WERI-Rb-1 (cell line): ENCODE measurements around the gene TBCD.
A peak's percentile ranks its signal among the peaks of the same experiment; 100 is the strongest.

ENCODE experiments used
- DNase-seq: peaks from one replicate; pipeline ENCODE4 v3.0.0-alpha.2; 2020
- H3K27ac ChIP-seq: fragments of 250-450 bp; sonication (Bioruptor Pico); 2 replicates; pipeline ENCODE4 v1.5.1; 2020; ENCODE audit warnings: mild to moderate bottlenecking, moderate library complexity
- H3K27me3 ChIP-seq: fragments of 250-450 bp; sonication (Bioruptor Pico); 2 replicates; pipeline ENCODE4 v1.5.1; 2021; ENCODE audit warnings: mild to moderate bottlenecking, low read depth, moderate library complexity; ENCODE audit not compliant: insufficient read depth, severe bottlenecking
- H3K36me3 ChIP-seq: fragments of 250-450 bp; sonication (Bioruptor Pico); 2 replicates; pipeline ENCODE4 v1.5.1; 2020; ENCODE audit warnings: mild to moderate bottlenecking, moderate library complexity
- H3K4me3 ChIP-seq: 2 replicates; pipeline ENCODE4 v1.5.1; 2011; ENCODE audit warnings: low read depth, mild to moderate bottlenecking, control low read depth, low read length
- H3K9me3 ChIP-seq: fragments of 250-450 bp; sonication (Bioruptor Pico); 2 replicates; pipeline ENCODE4 v1.5.1; 2021; ENCODE audit warnings: mild to moderate bottlenecking, moderate library complexity; ENCODE audit not compliant: severe bottlenecking
- TF ChIP-seq, protein P1 (sequence below): IDR thresholded peaks from 2 replicates; pipeline ENCODE4 v1.5.1; 2011; ENCODE audit warnings: low read depth, mild to moderate bottlenecking, control low read depth, inconsistent platforms, low read length

The TBCD gene

DNA sequence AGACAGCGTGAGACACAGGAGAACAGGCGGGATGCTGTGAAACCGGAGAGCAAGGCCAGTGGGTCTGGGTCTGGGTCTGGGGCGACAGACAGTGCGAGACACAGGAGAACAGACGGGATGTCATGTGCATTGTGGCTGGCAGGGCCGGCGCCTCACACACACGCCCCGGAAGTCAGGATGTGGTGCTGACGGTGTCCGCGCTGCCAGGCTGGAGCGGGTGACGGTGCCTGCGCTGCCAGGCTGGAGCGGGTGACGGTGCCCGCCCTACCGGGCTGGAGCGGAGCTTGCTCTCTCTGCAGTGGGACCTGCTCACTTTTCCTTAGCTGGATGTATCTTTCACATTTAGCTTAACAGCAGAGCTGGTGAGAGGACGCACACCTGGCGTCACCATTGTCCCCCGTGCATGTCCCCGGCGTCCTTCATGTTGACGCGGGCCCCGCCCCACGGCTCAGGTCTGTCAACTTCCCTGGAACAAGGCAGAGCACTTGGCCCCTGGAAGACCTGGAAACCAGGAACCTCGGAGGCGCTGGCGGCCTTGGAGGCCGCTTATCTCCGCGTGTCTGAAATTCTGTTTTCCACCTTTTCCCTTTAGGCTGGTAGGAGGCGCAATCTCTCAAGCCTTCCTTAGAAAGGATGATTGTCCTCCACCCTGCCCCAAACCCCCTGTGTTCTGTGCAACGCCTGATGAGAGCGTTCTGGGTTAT lies 131.0 kb downstream of the TBCD start:
- Histone ChIP-seq H3K27me3 (no peaks in the 10 kb centered on the region), H3K36me3 (peaks cover 72% of the 10 kb centered on the region), H3K4me3 (no peak overlapping the region), H3K27ac (peak overlapping the region; percentile 5; the same call in 1 of the 2 replicates), H3K9me3 (no peaks in the 10 kb centered on the region)
- TF ChIP-seq, protein P1, sequence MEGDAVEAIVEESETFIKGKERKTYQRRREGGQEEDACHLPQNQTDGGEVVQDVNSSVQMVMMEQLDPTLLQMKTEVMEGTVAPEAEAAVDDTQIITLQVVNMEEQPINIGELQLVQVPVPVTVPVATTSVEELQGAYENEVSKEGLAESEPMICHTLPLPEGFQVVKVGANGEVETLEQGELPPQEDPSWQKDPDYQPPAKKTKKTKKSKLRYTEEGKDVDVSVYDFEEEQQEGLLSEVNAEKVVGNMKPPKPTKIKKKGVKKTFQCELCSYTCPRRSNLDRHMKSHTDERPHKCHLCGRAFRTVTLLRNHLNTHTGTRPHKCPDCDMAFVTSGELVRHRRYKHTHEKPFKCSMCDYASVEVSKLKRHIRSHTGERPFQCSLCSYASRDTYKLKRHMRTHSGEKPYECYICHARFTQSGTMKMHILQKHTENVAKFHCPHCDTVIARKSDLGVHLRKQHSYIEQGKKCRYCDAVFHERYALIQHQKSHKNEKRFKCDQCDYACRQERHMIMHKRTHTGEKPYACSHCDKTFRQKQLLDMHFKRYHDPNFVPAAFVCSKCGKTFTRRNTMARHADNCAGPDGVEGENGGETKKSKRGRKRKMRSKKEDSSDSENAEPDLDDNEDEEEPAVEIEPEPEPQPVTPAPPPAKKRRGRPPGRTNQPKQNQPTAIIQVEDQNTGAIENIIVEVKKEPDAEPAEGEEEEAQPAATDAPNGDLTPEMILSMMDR: no peak
- no peak for DNase-seq

DNA sequence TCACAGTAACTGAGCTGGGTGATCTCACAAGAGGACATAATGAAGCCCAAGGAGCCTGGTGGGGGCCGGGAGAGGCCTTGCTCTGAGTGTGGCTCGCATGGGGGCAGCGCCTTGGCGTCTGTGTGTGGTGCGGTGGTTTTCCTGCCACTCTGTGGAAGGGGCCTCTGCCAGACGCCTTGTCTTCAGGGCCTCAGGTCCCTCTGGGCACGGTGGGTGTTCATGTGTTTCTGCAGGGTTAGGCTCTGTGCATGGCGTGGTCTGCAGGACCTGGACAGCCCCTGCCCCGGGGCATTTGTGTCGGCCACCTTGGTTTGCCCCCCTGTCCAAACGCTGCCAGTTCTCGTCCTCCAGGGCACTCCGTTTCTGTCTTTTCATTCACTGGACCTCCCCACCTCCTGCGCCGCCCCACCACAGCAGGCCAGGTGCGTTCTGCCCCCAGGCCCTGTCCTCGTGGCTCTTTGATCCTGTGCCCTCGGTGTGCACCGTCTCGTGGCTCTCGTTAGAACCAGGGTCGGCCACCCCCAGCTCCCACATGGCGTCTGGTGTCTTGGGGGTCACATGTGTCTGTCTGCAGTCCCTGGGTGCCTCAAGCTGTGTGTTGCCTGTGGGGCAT lies 131.7 kb downstream of the TBCD start:
- H3K36me3 ChIP-seq: peaks cover 66% of the 10 kb centered on the region
- no peak overlapping the region for H3K27ac ChIP-seq

DNA sequence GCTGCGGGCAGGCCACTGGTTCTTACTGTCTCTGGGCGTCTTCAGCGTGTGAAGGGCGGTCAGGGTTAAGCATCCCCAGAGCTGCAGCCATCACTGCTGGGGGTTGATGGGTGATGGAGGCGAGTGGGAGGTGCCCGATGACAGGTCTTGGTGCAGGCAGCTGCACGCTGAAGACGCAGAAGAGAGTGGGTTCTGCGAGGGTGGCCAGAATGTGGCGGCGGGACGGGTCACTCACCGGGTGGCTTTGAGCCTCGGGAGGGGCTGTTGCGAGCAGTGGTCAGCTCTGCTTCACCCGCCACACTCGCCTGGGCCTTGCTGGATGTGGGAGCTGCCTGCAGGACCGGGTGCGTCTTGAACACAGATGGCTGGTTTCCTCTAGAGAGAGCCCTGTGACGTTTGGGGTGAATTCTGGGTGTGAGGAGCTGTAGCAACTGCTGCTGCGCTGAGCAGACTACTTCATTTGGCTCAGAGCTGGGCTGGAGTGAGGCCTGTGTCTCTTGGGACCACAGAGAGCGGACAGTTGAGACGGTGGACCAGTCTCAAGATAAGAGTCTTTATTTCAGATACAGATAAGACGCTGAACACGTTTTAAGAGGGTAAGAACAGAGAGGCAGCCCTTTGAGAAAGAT lies 132.6 kb downstream of the TBCD start:
- Histone ChIP-seq H3K36me3 (peaks cover 63% of the 10 kb centered on the region), H3K4me3 (no peak overlapping the region), H3K9me3 (no peaks in the 10 kb centered on the region), H3K27ac (no peak overlapping the region), H3K27me3 (no peaks in the 10 kb centered on the region)
- TF ChIP-seq, protein P1: no peak
- DNase-seq: no peak

More for the DNA sequence above, 131.7 kb downstream of the TBCD start:
- TF ChIP-seq, protein P1: no peak
- Histone ChIP-seq H3K9me3 (no peaks in the 10 kb centered on the region), H3K4me3 (no peak overlapping the region), H3K27me3 (no peaks in the 10 kb centered on the region)
- no peak for DNase-seq

DNA sequence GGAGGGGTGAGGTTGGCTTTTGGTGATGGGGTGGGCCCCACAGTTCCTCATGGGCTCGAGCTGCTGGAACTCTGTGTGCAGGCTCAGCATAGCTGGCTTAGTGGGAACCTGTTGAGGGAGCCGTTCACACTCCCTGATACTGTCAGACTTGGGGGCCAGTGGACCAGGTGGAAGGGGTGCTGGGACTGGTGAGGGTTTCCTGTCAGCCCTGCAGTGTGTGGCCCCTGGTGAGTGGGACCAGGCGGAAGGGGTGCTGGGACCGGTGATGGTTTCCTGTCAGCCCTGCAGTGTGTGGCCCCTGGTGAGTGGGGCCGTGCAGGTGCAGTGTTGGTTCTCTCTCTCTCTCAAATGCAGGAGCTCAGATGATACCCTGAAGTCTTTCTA lies 133.1 kb downstream of the TBCD start:
- Histone ChIP-seq H3K27ac (no peak overlapping the region), H3K4me3 (no peak overlapping the region)
- TF ChIP-seq, protein P1: no peak

DNA sequence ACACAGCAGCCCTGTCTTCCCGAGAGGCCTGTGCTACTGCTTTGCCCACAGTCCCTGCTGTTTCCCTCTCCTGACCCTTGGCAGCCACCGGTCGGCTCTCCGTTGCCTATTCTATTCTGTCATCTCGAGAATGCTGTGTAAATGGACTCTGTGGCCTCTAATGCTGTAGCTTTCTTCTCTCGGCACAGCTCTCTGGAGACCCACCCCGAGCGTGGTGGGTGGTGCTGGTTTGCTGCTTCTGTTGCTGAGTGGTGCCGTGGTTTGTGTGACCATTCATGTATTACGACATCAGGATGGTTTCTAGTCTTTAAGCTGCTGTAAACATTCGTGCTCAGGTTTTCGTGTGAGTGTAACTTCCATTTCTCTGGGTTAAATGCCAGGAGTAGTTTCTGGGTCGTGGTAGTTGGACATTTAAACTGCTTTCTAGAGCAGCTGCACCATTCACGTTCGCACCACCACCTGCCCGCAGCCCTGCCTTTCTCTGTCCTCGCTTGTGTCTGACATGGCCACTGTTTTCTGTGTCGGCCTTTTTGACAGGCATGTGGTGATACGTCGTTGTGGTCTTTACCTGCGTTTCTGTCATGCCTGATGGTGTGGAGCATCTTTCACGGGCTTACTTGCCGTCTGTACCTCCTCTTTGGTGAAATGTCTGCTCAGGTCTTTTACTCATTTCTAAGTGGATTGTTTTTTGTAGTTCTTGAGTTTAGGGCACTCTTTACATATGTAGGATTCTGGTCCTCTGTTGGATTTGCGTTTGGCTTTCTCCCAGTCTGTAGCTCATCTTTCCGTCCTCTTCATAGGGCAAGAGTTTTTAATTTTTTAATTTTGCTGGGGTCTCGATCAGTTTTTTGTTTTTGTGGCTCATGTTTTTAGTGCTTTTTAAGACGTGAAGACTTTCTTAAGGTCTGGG lies 135.6 kb downstream of the TBCD start:
- TF ChIP-seq, protein P1: no peak
- no peaks in the 10 kb centered on the region for H3K9me3 ChIP-seq
- H3K27me3 ChIP-seq: no peaks in the 10 kb centered on the region
- H3K27ac ChIP-seq: no peak overlapping the region
- no peak for DNase-seq
- H3K36me3 ChIP-seq: peaks cover 80% of the 10 kb centered on the region
- no peak overlapping the region for H3K4me3 ChIP-seq

More for the DNA sequence above, 133.1 kb downstream of the TBCD start:
- no peak for DNase-seq
- Histone ChIP-seq H3K9me3 (no peaks in the 10 kb centered on the region), H3K36me3 (peaks cover 66% of the 10 kb centered on the region), H3K27me3 (no peaks in the 10 kb centered on the region)
